Activated T-cell treated with anti-CD3 and anti-CD28 coated beads for 24 hours (primary cell): ENCODE measurements around the gene PAK4.

ENCODE experiments used
- DNase-seq: peaks from one replicate; pipeline ENCODE4 v3.0.0-alpha.2; 2020; ENCODE audit warnings: low read depth

PAK4 gene

GRCh38 chr19:39165857-39166256, 40.3 kb downstream of the PAK4 start:
- DNase-seq: no peak

GRCh38 chr19:39166571-39167391, 41.2 kb downstream of the PAK4 start:
- DNase-seq: no peak

- DNase-seq: no peak
Observed at GRCh38 chr19:39167461-39168257, 42.1 kb downstream of the PAK4 start.

- no peak for DNase-seq
Observed at GRCh38 chr19:39168258-39169142, 42.9 kb downstream of the PAK4 start.

GRCh38 chr19:39169143-39169810, 43.7 kb downstream of the PAK4 start:
- DNase-seq: no peak

- DNase-seq: no peak
Observed at GRCh38 chr19:39170386-39171231, 45.0 kb downstream of the PAK4 start.

- no peak for DNase-seq
Observed at GRCh38 chr19:39171479-39172465, 46.2 kb downstream of the PAK4 start.

GRCh38 chr19:39172700-39173501, 47.3 kb downstream of the PAK4 start:
- DNase-seq: no peak

- no peak for DNase-seq
Observed at GRCh38 chr19:39173502-39173991, 48.0 kb downstream of the PAK4 start.

GRCh38 chr19:39174142-39174541, 48.6 kb downstream of the PAK4 start:
- no peak for DNase-seq

GRCh38 chr19:39174558-39175544, 49.3 kb downstream of the PAK4 start:
- DNase-seq: no peak

- DNase-seq: no peak
Observed at GRCh38 chr19:39175564-39175963, 50.0 kb downstream of the PAK4 start.

GRCh38 chr19:39177110-39177699, 51.6 kb downstream of the PAK4 start:
- no peak for DNase-seq

GRCh38 chr19:39177736-39178135, 52.1 kb downstream of the PAK4 start:
- no peak for DNase-seq

- DNase-seq: no peak
Observed at GRCh38 chr19:39178296-39179006, 52.9 kb downstream of the PAK4 start.

GRCh38 chr19:39179754-39180153, 54.2 kb downstream of the PAK4 start:
- no peak for DNase-seq
